GM12873 (cell line): Measurements from ENCODE around the gene MAZ.

Source experiments
- CTCF ChIP-seq: IDR thresholded peaks from 2 replicates; pipeline ENCODE4 v1.5.1; 2012; ENCODE audit warnings: low read depth, mild to moderate bottlenecking, moderate library complexity, low read length, control low read depth; ENCODE audit not compliant: insufficient read depth; ENCODE audit errors: missing control alignments

Gene MAZ

GRCh38 chr16:29791845-29792807 is 14.2 kb upstream of the MAZ start:
- no peak for TF ChIP-seq CTCF

DNA sequence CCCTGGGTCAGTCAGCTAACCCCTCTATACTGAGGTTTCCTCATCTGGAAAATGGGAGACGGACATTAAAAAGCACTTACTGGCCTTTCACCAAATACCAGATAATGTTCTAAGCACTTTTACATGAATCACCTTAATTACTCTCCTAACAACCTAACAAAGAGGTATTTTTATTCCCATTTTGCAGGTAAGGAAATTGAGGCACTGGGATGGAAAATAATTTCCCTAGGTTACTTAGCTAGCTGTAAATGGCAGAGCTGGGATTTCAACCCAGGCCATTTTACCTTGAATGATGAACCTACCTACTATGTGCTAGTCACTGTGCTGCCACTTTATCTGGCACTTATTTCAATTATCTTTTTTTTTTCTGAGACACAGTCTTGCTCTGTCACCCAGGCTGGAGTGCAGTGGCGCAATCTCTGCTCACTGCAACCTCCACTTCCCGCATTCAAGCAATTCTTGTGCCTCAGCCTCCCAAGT is 12.1 kb upstream of the MAZ start:
- no peak for TF ChIP-seq CTCF

DNA sequence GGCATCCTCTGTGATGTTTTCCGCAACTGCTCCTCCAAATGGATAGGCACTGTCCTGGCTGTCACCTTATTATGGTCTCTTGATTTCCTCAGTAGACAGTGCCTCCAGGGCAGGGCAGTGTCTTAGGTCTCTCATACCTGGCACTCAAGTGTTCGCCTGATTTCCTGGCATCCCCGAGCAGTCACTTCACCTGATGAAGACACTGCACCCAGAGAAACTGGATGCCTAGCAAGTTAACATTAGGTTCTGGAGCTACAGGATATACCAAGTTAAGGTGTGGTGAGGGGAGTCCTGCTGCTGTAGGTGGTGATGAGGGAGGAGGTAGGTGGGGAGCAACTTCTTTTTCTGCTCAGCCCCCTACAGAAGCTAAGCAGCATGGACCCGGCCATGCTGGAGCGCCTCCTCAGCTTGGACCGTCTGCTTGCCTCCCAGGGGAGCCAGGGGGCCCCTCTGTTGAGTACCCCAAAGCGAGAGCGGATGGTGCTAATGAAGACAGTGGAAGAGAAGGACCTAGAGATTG is 3.9 kb upstream of the MAZ start:
- TF ChIP-seq CTCF, result no peak

GRCh38 chr16:29804020-29804419 is 2.3 kb upstream of the MAZ start:
- no peak for TF ChIP-seq CTCF

DNA sequence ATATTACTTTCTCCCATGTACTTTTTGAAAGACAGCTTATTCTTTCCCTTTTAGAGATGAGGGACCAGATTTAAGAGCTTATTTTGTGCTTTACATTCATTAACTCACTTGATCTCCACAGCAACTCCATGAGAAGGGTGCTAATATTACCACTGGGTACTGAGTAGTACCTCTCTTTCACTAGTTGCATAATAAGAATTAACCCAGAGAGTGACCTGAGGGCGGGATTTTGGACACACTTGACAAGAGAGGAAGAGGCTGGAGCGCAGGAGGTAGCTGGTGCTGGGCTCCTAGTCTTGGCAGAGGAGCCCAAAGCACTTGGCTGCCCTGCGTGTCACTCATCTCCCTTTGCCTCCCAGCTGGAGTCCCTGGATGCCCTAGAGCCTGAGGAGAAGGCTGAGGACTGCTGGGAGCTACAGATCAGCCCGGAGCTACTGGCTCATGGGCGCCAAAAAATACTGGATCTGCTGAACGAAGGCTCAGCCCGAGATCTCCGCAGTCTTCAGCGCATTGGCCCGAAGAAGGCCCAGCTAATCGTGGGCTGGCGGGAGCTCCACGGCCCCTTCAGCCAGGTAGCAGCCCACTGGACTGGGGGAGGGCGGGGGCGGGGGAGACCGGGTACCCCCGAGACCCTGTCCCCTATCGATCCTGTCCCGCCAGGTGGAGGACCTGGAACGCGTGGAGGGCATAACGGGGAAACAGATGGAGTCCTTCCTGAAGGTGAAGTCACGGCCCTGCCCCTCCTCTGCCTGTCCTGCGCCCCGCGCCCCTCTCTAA is 1.7 kb upstream of the MAZ start:
- TF ChIP-seq CTCF, result no peak

DNA sequence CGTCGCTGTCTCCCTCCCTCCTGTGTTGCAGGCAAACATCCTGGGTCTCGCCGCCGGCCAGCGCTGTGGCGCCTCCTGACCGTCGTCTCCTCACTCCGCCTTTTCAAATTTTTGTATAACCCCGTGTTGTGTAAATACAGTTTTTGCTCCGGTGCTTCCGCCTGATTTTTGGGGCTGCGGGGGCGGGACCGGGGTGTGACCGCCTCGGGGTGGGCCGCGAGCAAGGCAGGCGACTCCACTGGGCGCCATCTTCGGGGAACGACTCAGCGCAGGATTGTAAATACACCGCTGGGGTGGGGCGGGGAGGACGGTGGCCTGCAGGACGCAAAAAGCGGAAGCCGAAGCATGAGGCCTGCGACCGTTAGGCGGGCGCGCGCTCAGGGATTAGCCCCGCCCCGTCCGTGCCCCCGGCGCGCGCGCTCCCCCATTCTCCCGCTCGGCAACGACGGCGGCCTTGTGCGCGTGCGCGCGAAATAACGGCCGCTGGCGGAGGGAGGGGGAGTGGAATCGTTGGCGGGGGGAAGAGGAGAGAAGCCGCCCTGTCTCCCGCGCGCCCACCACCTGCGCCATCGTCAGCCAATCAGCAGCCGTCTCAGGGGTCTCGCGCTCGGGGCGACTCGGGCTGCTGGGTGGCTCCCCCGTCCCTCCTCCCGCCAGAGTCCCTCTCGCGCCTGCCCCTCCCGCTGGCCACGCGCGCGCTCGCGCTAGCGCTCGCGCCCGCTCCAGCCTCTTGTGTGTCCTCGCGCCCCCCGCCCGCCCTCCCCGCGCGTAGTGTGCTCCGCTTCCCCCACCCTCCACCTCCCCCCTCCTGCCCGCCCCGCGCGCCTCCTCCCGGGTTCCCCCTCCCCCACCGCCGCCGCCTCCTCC is 864 bp upstream of the MAZ start:
- no peak for TF ChIP-seq CTCF
